Measurements from ENCODE around the gene GAA. TPM values are rescaled to one million over a fixed set of nuclear protein-coding genes. Genes with fewer than 3 reads are reported as not detected.

GAA gene
- total and polyA plus RNA-seq, 11 donors = 27.5 to 109 (median 46.0) TPM

DNA sequence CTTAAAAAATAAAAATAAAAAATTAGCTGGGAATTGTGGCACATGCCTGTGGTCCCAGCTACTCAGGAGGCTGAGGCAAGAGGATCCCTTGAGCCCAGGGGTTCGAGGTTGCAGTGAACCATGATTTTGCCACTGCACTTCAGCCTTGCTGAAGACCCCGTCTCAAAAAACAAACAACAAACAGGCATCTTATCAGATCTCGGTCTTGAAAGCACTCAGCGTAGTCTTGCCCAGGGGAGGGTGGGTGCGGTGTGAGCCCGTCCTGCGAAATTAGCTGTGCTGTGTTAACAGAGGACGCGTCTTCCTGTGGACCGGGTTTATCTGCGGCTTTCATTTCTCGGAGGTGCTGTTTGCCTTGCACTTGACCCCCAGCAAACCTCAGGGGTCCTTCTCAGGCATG, 5.4 kb downstream of the GAA start:
- H3K9me3 ChIP-seq = no peaks in the 10 kb centered on the region
- no peak overlapping the region for H3K4me3 ChIP-seq
- TF ChIP-seq POLR2A (IDR thresholded peaks at IDR 0.05) = no peak
- TF ChIP-seq CTCF (IDR thresholded peaks at IDR 0.05) = no peak
- H3K27me3 ChIP-seq = no peaks in the 10 kb centered on the region
- peaks cover 0 to 26% (median 0%) of the 10 kb centered on the region in 9 donors for H3K36me3 ChIP-seq
- H3K4me1 ChIP-seq = peaks cover 0 to 16% (median 7%) of the 10 kb centered on the region in 12 donors
- no peak for ATAC-seq
- no peak overlapping the region for H3K27ac ChIP-seq
- intact Hi-C loops (cut with DNase I) = no loop called here
- 87 to 90% (median 89%) methylated on average over 12 of the region's 12 CpGs for WGBS, 4 donors
- no peak for DNase-seq

DNA sequence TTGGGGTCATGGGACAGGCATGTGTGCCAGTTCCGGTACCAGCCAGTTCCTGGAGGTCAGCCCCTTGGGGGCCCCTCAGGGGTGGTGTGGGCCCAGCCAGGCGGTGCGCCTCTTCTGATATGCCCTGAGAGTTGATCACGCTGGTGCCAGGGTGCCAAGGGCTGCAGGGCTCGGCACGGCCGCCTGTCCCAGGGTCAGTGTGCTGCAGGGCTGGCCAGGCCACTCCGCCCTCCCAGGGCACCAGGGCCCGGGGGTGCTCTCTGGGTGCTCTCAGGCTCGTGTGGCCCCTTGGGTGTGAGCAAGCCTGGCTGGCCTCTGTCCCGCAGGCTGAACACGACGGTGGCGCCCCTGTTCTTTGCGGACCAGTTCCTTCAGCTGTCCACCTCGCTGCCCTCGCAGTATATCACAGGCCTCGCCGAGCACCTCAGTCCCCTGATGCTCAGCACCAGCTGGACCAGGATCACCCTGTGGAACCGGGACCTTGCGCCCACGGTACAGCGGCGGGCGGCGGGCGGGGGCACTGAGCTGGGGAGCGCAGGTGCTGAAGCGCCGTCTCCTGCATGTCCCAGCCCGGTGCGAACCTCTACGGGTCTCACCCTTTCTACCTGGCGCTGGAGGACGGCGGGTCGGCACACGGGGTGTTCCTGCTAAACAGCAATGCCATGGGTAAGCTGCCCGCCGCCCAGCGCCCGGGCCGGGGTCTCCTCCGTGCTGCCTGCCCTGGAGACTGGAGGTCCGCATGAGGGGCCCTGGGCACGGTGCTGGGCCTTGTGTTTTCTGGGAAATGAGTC, 6.0 kb downstream of the GAA start:
- TF ChIP-seq CTCF (IDR thresholded peaks at IDR 0.05) (no peak), POLR2A (IDR thresholded peaks at IDR 0.05) (no peak)
- no peak overlapping the region for H3K27ac ChIP-seq
- DNase-seq = peak in 1 of 5 donors; percentile 46
- peaks cover 0 to 32% (median 0%) of the 10 kb centered on the region in 9 donors for H3K36me3 ChIP-seq
- no peak for ATAC-seq
- no peaks in the 10 kb centered on the region for H3K27me3 ChIP-seq
- H3K9me3 ChIP-seq = no peaks in the 10 kb centered on the region
- H3K4me1 ChIP-seq = peaks cover 0 to 9% (median under 1%) of the 10 kb centered on the region in 12 donors
- H3K4me3 ChIP-seq = no peak overlapping the region
- intact Hi-C loops (cut with DNase I) = no loop called here
- WGBS, 4 donors = 86 to 95% (median 94%) methylated on average over 24 to 46 of the region's 46 CpGs

- no peak for ATAC-seq
- Histone ChIP-seq H3K27me3 (no peaks in the 10 kb centered on the region), H3K4me3 (no peak overlapping the region), H3K27ac (no peak overlapping the region), H3K9me3 (no peaks in the 10 kb centered on the region), H3K36me3 (peaks cover 0 to 41% (median under 1%) of the 10 kb centered on the region in 9 donors), H3K4me1 (peaks cover 0 to under 1% (median 0%) of the 10 kb centered on the region in 12 donors)
- TF ChIP-seq POLR2A (IDR thresholded peaks at IDR 0.05) (no peak), CTCF (IDR thresholded peaks at IDR 0.05) (no peak)
- 90 to 96% (median 93%) methylated on average over 24 to 40 of the region's 40 CpGs for WGBS, 4 donors
- peak in 1 of 5 donors; percentile 44 for DNase-seq
- intact Hi-C loops (cut with DNase I) = no loop called here
Observed at GRCh38 chr17:80108036-80108971, 6.9 kb downstream of the GAA start.
